ENCODE results near the gene PRG3. TPM values are rescaled to one million over a fixed set of nuclear protein-coding genes. Genes with fewer than 3 reads are reported as not detected.
"Not testable (repeated sequence)": the region's sequence is repeated elsewhere in the genome, so short reads cannot be mapped to it uniquely, and the experiment has no call there.

Gene PRG3
- total RNA-seq, 1 donor from 2014 or later, result not detected

- no peak for DNase-seq (ENCODE audit: extremely low read depth, low read depth, low spot score)
Observed at GRCh38 chr11:57409321-57410100, 28.6 kb upstream of the PRG3 start.

DNA sequence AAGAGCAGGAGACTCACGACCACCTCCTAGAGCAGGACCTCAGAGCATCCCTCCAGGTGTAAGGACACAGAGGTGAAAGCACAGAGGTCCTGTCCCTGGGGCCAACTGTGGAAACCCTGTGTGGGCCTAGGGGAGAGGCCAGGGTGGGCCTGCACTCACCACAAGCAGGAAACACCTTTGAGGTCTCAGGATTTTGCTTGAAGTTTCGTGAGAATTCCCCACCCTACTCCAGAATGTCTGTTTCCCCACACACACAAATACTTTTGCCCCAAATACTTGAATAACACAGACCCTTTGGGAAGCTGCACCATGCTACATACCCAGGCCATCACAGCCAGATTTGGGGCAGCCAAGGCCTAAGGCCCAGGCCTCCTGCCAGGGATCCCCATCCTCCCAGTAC lies 27.8 kb upstream of the PRG3 start:
- no peak for DNase-seq (ENCODE audit: extremely low read depth, low read depth, low spot score)

- DNase-seq (ENCODE audit: extremely low read depth, low read depth, low spot score), result no peak
Observed at GRCh38 chr11:57407941-57408475, 27.1 kb upstream of the PRG3 start.

GRCh38 chr11:57407010-57407920 lies 26.3 kb upstream of the PRG3 start:
- DNase-seq (ENCODE audit: extremely low read depth, low read depth, low spot score), result no peak

DNA sequence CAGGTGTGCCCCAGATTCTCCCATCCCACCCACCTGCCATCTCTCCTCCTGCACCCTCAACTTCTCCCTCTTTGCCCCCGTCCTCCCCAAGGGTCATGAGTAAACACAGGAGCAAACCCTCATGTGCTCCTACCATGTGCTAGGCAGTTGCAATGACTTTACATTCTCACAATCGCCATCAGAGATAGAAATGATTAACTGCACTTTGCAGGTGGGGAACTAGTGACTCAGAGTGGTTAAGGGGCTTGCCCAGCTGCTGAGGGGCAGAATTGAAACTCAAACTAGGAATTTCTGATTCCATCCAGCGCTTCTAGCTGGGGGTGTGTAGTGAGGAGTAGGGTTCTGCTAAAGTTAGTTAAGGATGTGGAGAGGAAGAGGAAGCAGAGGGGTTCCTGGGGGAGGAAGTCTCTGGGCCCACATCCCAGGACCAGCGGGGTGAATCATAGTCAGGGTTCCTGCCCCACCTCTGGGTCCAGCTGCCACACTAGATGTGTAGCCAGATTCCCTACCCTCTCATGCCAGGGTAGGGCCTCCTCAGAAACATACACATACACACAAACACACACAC lies 25.5 kb upstream of the PRG3 start:
- DNase-seq (ENCODE audit: extremely low read depth, low read depth, low spot score), result peak; percentile 62

DNA sequence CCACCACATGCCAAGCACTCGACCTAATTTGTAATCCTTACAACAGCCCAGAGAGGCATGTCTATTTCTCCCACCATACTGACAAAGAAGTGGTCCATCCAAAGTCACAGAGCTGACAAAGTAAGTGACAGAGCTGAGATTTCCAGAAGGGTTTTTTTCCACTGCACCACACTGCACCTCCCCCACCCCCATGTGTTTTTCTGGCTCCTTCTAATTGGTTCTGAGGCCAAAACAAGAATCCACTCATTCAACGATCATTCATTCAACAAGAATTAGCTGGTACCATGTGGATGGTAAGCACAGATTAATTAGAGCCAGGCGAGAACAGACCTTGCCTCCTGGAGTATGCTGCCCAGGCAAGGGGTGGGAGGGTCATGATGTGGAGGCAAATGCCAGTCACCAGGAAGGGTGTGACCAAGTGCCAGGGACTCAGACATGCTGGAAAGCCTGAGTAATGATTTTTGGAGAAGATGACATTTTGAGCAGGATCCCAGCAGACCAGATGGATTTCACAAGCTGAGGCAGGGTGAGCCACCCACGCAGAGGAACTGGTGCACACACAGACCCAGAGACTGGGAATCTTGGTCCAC lies 24.4 kb upstream of the PRG3 start:
- DNase-seq (ENCODE audit: extremely low read depth, low read depth, low spot score), result no peak

GRCh38 chr11:57403802-57404147 lies 22.8 kb upstream of the PRG3 start:
- DNase-seq (ENCODE audit: extremely low read depth, low read depth, low spot score), result no peak

DNA sequence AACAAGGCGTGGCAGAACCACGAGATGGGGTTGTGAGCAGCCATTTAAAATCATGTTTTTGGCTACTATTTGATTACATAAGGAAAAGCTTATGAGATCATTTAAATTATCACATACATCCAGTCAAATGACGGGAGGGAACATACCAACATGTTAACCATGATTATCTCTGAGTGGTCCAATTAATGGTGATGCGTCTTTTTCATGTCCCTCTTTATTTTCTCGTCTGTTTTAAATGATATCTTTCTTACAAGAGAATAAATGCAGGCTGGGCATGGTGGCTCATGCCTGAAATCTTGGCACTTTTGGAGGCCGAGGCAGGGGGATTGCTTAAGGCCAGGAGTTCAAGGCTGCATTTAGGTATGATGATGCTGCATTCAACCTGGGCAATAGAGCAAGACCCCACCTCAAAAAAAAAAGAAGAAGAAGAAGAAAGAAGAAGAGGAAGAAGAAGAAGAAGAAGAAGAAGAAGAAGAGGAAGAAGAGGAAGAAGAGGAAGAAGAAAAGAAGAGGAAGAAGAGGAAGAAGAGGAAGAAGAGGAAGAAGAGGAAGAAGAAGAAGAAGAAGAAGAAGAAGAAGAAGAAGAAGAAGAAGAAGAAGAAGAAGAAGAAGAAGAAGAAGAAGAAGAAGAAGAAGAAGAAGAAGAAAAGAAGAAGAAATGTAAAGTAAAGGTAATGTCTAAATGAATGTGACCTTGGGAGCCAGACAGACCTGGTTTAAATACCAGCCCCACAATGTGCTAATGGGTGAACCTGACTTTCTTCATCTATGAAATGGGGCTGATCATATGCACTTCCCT lies 22.3 kb upstream of the PRG3 start:
- not testable (repeated sequence) for DNase-seq (ENCODE audit: extremely low read depth, low read depth, low spot score)

DNA sequence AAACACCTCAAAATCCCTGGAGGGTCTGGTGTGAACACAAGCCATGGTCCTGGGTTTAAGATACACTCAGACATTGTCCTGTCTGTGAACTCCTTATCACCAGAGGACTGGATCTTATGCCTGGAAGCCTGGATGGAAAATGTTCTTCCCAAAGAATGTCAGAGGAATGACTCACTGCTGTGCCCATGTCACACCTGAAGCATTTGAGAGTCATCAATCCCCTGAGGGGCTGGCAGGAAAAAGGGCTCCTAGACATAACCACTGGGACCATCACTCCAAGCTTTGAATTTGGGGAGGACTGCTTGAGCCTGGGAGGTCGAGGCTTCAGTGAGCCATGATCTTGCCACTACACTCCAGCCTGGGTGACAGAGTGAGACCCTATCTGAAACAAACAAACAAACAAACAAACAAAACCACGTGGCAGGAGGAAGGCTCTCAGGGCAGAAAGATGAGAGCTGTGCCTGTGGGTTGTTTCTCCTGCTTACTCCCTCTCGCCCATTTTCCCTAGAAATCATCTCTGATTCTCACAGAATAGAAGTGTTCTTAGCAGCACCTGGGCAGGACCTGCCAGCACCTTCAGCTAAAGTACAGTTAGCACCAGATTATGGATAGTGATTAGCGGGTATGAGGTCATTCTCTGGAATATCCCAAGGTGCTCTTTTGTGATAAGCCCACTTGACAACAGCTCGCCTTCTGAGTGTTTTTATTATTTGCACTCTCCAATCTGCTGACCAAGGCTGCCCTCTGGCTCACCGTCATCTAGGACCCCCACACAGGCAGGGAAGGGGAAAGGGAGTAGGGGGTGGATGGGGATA lies 21.4 kb upstream of the PRG3 start:
- DNase-seq (ENCODE audit: extremely low read depth, low read depth, low spot score), result no peak

DNA sequence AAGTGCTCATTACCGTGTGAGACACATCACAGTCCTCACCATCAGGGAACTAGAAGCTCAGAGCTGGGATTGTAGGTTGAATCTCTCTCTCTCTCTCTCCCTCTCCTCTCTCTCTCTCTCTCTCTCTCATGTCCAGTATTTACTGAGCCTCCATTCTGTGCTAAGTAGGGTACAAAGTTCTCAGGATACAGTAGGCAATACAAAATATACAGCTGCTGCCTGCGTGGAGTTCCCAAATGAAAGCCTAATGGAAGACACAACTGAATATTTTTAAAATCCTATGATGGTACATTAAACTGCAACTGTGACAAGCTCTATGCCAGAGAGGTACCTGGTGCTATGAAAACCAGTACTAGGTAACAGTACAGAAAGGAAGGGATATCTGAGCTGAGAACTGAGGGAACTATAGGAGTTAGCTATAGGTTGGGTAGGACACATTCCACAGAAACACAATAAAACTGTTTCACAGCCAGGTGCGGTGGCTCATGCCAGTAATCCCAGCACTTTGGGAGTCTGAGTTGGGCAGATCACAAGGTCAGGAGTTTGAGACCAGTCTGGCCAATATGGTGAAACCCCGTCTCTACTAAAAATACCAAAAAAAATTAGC lies 19.1 kb upstream of the PRG3 start:
- DNase-seq (ENCODE audit: extremely low read depth, low read depth, low spot score), result no peak

- DNase-seq (ENCODE audit: extremely low read depth, low read depth, low spot score), result no peak
Observed at GRCh38 chr11:57399221-57399620, 18.3 kb upstream of the PRG3 start.

DNA sequence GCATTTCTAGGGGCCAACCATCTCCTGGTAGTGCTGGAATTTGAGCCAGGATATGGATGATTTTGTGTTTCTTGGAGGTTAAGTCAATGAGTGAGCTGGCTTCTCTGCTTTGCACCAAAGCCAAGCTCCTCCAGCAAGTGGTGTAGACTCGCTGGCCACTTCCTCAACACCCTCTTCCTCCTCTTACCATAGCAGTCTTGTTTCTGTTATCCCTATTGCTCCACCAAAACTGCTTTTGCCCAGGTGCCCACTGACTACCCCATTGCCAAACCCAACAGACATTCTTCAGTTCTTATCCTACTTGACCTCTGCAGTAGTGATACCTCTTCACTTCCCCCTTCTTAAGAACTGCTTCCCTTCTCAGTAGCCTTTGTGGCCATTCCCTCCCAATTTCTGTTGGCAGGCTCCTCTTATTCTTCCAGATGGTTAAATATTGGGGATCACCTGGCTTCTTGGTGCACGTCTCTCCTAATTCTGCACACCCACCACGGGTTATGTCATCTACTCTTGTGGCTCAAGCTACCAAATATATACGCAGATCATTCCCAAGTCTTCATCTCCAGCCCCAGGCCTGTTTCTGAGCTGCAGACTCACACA lies 16.5 kb upstream of the PRG3 start:
- no peak for DNase-seq (ENCODE audit: extremely low read depth, low read depth, low spot score)

DNA sequence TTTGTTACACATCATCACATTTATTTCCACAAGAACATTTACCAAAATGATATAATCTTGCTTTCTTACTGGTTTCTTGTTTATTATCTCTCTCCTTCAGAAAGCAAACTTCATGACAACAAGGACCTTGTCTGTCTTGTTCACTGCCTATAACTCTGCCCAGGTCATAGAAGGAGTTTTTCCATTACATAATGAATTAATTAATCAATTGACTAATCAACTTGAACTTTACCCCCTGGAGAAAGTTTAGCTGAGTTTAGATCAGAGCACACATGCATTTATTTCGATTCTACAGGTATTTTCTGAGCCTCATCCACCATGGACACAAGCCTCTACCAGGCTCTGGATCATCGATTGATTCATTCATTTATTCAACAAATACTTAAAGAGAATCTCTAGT lies 15.8 kb upstream of the PRG3 start:
- no peak for DNase-seq (ENCODE audit: extremely low read depth, low read depth, low spot score)

DNA sequence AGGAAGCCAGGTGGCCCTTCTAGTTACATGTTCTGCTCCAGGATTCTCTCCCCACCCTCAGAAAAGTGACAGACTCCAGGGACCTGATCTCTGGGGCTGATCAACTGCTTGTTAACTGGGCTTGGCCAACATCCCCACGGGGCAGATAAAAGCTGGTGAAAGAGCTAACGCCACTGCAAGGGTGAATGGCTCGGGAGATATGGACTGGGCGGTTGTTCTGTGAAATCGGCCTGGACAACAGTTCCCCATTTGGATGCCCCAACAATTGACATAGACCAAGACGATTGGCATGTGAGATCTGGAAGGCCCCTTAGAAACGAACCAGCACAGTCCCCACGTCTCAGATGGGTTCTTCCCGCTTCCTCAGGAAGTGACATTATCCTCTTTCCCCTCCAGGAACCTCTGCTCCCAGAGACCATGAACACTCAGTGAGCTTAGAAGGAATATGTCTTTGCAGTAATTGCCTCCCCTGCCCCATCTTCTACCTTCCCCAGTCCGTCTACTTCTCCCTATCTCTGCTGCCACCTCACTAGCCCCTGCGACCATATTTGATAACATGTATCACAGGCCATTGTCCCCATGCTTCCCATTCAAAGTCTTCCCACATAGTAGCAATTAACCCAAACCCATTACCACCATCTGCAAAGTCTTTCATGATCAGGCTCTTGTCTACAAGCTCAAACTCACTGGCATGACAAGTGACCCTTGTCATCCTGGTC lies 15.1 kb upstream of the PRG3 start:
- no peak for DNase-seq (ENCODE audit: extremely low read depth, low read depth, low spot score)

DNA sequence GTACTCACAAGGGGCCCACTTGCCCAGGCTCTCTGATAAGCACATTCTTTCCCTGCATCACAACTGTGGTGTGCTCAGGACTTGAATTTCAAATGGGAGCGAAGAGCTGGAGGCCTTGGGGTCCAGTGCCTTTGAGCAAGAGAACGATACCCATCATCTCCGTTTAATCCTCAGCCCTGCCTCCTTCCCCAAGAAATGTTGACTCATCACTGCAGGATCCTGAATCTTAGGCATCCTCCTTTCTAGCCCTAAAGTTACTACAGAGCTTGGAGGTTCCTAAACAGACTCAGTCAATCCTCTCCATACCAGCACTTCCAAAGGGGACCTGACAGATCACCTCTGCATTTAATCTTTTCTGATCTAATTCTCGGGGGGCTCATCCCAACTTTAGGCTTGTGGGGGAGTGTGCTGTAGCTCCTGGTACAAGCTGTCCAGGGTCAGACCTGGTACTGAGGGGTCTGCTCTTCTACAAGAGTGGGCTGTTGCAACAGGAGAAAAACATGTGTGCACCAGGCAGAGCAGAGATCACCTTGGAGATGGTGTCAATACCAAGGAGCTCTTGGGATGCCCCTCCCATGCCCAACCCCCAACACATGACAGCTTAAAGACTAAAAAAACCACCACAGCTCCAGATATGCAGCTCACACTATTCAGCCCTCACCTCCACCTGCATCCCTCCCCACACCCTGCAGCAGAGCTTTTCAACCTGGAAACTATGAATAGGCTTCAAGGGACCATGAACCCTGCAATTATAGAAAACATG lies 13.4 kb upstream of the PRG3 start:
- no peak for DNase-seq (ENCODE audit: extremely low read depth, low read depth, low spot score)

- DNase-seq (ENCODE audit: extremely low read depth, low read depth, low spot score), result no peak
Observed at GRCh38 chr11:57392763-57393105, 11.8 kb upstream of the PRG3 start.

GRCh38 chr11:57392066-57392762 lies 11.3 kb upstream of the PRG3 start:
- DNase-seq (ENCODE audit: extremely low read depth, low read depth, low spot score), result no peak
